GM15510 (cell line): ENCODE measurements around the gene ZNF32.

Source experiments
- POLR2A ChIP-seq: IDR thresholded peaks from 3 replicates; pipeline ENCODE4 v1.6.1; 2011; ENCODE audit warnings: borderline replicate concordance; ENCODE audit not compliant: insufficient read length; ENCODE audit errors: extremely low read depth

Gene ZNF32

GRCh38 chr10:43622038-43622437, 26.6 kb downstream of the ZNF32 start:
- no peak for TF ChIP-seq POLR2A

DNA sequence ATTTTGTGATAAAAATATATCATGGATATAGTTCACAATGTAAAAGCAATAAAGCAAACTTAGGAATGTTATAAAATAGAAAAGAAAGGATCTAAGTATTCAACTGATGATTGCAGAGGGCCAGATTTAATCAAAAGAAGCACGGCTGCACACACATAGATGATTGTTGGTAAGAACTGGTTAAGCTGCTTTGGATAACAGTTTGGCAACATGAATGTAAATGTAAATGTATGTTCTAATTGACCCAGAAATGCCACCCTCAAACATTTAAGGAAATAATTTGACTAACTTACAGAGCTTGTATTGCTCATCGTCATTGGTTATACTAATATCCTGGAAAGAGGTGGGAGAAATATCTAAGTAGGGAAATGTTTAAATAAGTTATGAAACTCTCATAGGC, 29.3 kb downstream of the ZNF32 start:
- TF ChIP-seq POLR2A = no peak

DNA sequence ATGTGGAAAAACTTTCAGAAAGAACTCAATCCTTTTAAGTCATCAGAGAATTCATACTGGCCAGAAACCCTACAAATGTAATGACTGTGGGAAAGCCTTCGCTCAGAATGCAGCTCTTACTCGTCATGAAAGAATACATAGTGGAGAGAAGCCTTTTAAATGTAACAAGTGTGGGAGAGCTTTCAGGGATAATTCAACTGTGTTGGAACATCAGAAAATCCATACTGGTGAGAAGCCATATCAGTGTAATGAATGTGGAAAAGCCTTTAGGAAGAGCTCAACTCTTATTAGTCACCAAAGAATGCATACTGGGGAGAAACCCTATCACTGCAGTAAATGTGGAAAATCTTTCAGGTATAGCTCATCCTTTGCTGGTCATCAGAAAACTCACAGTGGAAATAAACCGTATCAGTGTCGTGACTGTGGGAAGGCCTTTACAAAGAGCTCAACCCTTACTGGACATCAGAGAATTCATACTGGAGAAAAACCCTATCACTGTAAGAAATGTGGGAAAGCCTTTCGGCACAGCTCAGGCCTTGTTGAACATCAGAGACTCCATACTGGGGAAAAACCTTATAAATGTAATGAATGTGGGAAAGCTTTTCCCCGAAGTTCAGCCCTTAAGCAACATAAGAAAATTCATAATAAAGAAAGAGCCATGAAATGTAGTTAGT, 31.8 kb downstream of the ZNF32 start:
- no peak for TF ChIP-seq POLR2A

GRCh38 chr10:43610636-43611035, 38.0 kb downstream of the ZNF32 start:
- TF ChIP-seq POLR2A = no peak

DNA sequence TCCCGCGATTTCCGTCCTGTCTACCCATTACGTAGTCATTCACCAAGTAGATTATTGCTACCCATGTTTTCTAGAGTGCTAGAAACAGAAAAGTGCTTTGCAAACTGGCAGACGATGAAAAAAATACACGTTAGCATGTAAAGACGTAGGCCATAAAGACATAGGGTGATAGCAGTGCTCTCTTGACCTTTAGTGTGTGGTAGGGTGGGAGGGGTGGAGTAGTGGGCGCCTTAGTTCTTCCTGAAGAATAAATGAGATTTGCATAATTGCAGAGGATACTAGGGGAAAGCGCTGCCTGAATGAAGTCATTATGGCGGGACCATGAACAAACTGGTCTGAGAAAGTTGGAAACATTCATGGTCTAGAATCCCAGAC, 41.5 kb downstream of the ZNF32 start:
- TF ChIP-seq POLR2A = no peak

- TF ChIP-seq POLR2A = peak; percentile 89
Measured at GRCh38 chr10:43606323-43607198, 42.1 kb downstream of the ZNF32 start, which contains the start of gene ZNF485. Gene ZNF485 (plus strand): TSS chr10:43606438. CDS start chr10:43607051, 613 bp downstream.

GRCh38 chr10:43605850-43606322, 42.8 kb downstream of the ZNF32 start:
- TF ChIP-seq POLR2A = no peak

- TF ChIP-seq POLR2A = no peak
Measured at GRCh38 chr10:43599333-43599732, 49.3 kb downstream of the ZNF32 start.

DNA sequence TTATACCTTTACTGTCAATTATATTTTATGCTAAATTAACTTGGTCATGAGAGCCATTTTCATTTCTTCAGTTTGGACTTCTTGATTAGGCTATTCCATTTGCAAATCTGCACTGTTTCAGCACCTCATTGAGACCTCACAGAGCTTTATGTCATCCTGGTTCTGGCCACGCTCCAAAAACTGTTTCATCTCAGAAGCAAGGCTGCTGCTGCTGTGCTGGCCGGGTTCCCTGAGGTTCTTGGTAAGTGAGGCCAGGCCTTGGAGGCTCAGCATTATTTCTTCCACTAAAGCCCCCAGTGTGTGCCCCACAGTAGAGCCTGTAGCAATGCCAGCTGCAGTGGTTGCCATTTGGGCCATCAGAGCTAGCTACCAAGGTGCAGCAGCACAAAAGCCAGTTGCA, 50.2 kb downstream of the ZNF32 start:
- no peak for TF ChIP-seq POLR2A

GRCh38 chr10:43596546-43596945, 52.1 kb downstream of the ZNF32 start:
- TF ChIP-seq POLR2A = no peak

DNA sequence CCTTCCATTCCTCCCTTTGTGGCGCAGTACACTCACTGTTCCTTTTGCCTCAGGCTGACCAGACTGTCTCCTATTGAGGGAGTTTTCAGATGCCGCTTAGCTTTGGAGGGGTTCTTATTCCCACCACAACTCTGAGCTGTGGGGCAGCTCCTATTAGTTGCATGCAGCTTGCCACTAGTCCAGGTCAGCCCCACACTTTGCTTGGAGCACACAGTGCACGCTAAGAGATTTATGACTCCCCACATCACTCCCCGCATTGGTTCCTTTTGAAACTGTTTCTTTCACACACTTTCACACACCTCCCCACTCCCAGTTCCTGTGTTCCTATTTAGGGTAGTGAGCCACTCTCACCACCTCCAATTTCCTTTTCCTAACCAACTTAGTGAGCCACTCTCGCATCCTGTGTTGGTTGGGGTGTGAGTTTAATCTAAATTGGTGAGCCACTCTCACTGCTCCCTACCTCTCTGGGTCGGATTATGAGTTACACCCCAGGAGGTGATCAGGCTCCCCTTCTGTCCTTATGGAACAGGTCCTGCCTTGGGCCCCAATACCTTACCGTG, 52.9 kb downstream of the ZNF32 start:
- no peak for TF ChIP-seq POLR2A

DNA sequence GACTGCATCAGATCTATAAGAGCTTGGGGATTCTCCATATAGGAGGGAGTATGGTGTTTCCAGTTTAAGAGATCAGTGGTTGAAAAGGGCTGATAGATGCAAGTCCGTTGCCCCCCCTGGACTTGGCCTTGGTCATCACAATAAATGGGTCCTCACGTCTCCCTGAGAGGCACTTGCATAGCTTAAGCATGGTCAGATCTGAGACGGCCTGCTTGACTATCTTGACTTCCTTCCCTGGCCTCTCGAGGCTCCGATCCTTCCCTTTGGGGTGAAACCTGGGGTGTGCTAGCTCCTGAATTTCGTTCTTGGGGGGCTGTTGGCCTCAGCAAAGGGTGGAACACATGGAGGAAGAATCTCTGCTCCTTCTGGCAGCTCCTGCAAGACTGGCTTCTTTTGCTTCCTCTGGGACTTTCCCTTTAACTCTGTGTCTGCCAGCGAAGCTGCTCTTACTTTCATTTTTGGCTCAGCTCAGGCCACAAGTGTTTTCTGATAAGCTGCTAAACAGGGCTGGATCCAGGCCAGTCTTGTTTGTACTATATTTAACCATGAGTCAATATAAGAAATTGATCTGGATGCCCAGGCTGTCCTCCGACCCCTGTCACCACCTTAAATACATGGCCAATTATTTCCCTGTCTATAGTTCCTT, 53.6 kb downstream of the ZNF32 start:
- no peak for TF ChIP-seq POLR2A
